Activated CD4-positive, alpha-beta T cell treated with anti-CD3 and anti-CD28 coated beads, Interleukin-2, Interleukin-4, amounts not matched to agents 100 ng/mL and 50 ng/mL, durations not matched to agents 16 hours and 8 hours (primary cell): Measurements from ENCODE around the gene CNTD1.

Experiments
- DNase-seq: peaks from one replicate; pipeline ENCODE4 v3.0.0-alpha.2; 2020; ENCODE audit warnings: low spot score

Gene CNTD1

GRCh38 chr17:42779304-42779935, 19.2 kb upstream of the CNTD1 start:
- no peak for DNase-seq

GRCh38 chr17:42779936-42780850, 18.5 kb upstream of the CNTD1 start, which contains the start of gene WNK4:
Gene WNK4, plus strand, starts transcription at chr17:42780610. Its CDS starts 89 bp downstream, at chr17:42780699.
- DNase-seq: no peak

- DNase-seq: no peak
Measured at GRCh38 chr17:42780851-42781638, 17.6 kb upstream of the CNTD1 start.

- no peak for DNase-seq
Measured at GRCh38 chr17:42781639-42782165, 17.0 kb upstream of the CNTD1 start.

- no peak for DNase-seq
Measured at GRCh38 chr17:42782166-42783061, 16.2 kb upstream of the CNTD1 start.

GRCh38 chr17:42783062-42783790, 15.4 kb upstream of the CNTD1 start:
- no peak for DNase-seq

GRCh38 chr17:42783791-42784138, 14.9 kb upstream of the CNTD1 start:
- no peak for DNase-seq

GRCh38 chr17:42784409-42784808, 14.3 kb upstream of the CNTD1 start:
- DNase-seq: no peak

- no peak for DNase-seq
Measured at GRCh38 chr17:42784811-42785592, 13.7 kb upstream of the CNTD1 start.

GRCh38 chr17:42787266-42787665, 11.4 kb upstream of the CNTD1 start:
- no peak for DNase-seq

- no peak for DNase-seq
Measured at GRCh38 chr17:42791948-42792347, 6.7 kb upstream of the CNTD1 start.

- DNase-seq: no peak
Measured at GRCh38 chr17:42792545-42792944, 6.1 kb upstream of the CNTD1 start.

GRCh38 chr17:42795061-42795460, 3.6 kb upstream of the CNTD1 start:
- no peak for DNase-seq

- DNase-seq: no peak
Measured at GRCh38 chr17:42795465-42795864, 3.2 kb upstream of the CNTD1 start.

GRCh38 chr17:42796066-42796758, 2.4 kb upstream of the CNTD1 start:
- no peak for DNase-seq

GRCh38 chr17:42797067-42798007, 1.3 kb upstream of the CNTD1 start:
- DNase-seq: no peak

GRCh38 chr17:42798011-42798382, 664 bp upstream of the CNTD1 start:
- DNase-seq: no peak
